Neural crest cell (in vitro differentiated cells): ENCODE results near the gene CLEC18A. TPM values are rescaled to one million over a fixed set of nuclear protein-coding genes. Genes with fewer than 3 reads are reported as not detected.

Source experiments
- DNase-seq: peaks from one replicate; pipeline ENCODE4 v3.0.0; 2021; ENCODE audit warnings: low read depth, mixed read lengths, low spot score
- H3K27ac Mint-ChIP-seq: one replicate; pipeline ENCODE4 v1.8.0; 2021; ENCODE audit warnings: mild to moderate bottlenecking, mixed read lengths; ENCODE audit not compliant: unreplicated experiment
- H3K27me3 Mint-ChIP-seq: 2 replicates; pipeline ENCODE4 v1.8.0; 2021; ENCODE audit warnings: low read depth, mild to moderate bottlenecking, mixed read lengths
- H3K36me3 Mint-ChIP-seq: 2 replicates; pipeline ENCODE4 v1.8.0; 2021; ENCODE audit warnings: low read depth, mild to moderate bottlenecking, mixed read lengths
- H3K4me1 Mint-ChIP-seq: 2 replicates; pipeline ENCODE4 v1.8.0; 2021; ENCODE audit warnings: mixed read lengths
- H3K4me3 Mint-ChIP-seq: one replicate; pipeline ENCODE4 v1.8.0; 2021; ENCODE audit warnings: mild to moderate bottlenecking, mixed read lengths
- H3K9me3 Mint-ChIP-seq: 2 replicates; pipeline ENCODE4 v1.8.0; 2021; ENCODE audit warnings: mixed read lengths
- total RNA-seq: library from RNA; stranded (reverse); gene quantifications from 2 replicates; pipeline ENCODE4 v1.2.1, GENCODE V29; 2021
- TF ChIP-seq, protein P1 (sequence below): fragments of 200-600 bp; sonication (generic); conservative IDR thresholded peaks from 2 replicates; pipeline ENCODE4 v1.5.0; 2021; ENCODE audit warnings: antibody characterized with exemption, mild to moderate bottlenecking

The CLEC18A gene
- total RNA-seq, 1 donor from 2014 or later: 3.1 TPM

DNA sequence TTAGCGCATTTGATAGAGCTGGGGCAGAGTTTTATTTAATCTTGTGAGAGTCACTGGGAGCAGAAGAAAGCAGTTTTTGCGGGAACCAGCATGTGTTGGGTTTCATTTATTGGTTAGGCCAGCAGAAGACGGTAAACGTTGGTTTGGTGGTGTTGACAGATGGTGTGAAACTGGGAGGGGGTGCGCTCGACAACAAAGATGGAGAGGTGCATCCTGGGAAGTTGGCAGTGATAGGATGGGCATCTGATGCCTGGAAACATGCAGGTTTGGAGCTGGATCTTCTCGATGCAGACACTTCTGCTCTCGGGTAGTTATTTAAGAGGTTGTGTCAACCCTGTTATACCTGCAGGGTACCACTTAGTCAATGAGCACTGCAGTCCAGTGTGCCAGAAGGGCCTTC, 24.9 kb upstream of the CLEC18A start:
- H3K36me3 Mint-ChIP-seq: peaks cover 7% of the 10 kb centered on the region
- H3K4me3 Mint-ChIP-seq: no peak overlapping the region
- H3K27me3 Mint-ChIP-seq: no peaks in the 10 kb centered on the region
- TF ChIP-seq, protein P1, sequence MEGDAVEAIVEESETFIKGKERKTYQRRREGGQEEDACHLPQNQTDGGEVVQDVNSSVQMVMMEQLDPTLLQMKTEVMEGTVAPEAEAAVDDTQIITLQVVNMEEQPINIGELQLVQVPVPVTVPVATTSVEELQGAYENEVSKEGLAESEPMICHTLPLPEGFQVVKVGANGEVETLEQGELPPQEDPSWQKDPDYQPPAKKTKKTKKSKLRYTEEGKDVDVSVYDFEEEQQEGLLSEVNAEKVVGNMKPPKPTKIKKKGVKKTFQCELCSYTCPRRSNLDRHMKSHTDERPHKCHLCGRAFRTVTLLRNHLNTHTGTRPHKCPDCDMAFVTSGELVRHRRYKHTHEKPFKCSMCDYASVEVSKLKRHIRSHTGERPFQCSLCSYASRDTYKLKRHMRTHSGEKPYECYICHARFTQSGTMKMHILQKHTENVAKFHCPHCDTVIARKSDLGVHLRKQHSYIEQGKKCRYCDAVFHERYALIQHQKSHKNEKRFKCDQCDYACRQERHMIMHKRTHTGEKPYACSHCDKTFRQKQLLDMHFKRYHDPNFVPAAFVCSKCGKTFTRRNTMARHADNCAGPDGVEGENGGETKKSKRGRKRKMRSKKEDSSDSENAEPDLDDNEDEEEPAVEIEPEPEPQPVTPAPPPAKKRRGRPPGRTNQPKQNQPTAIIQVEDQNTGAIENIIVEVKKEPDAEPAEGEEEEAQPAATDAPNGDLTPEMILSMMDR: no peak
- H3K27ac Mint-ChIP-seq: no peak overlapping the region
- DNase-seq: no peak
- no peaks in the 10 kb centered on the region for H3K9me3 Mint-ChIP-seq
- peaks cover 33% of the 10 kb centered on the region for H3K4me1 Mint-ChIP-seq

DNA sequence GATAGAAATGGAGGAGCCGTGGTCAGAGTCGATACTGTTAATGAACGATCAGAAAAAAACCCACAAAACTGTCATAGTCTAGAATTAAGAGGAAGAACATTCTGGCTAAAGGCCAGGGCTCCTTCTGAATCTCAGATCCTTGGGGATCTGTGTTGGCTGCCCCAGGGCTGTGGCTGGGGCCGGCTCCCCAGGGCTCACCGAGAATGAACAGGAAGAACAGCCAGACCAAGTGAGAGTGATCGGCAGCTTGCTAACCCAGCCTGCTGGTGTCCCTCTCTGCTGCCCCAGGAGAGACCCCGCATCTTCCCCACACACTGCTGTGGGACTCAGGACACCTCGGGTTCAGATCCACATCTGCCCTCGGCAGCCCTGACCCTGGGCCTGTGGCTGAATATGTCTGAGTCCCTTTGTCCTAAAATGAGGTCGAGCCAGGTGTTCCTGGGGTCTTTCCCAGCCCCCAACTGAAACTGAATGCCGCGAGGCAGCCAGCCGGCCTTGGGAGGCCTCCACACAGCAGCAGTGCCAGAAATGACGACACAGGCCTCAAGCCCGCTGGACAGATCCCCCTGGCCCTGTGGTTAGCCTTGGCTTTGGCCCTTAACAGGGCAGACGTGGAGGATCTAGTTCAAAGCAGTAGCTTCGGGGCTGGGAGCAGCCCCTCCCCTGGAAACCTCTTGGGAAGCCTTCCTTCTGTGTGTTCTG, 23.9 kb upstream of the CLEC18A start:
- peaks cover 36% of the 10 kb centered on the region for H3K4me1 Mint-ChIP-seq
- peaks cover 6% of the 10 kb centered on the region for H3K36me3 Mint-ChIP-seq
- no peak overlapping the region for H3K4me3 Mint-ChIP-seq
- no peaks in the 10 kb centered on the region for H3K27me3 Mint-ChIP-seq
- H3K27ac Mint-ChIP-seq: peak overlapping the region; percentile 47
- no peaks in the 10 kb centered on the region for H3K9me3 Mint-ChIP-seq
- TF ChIP-seq, protein P1: no peak
- no peak for DNase-seq

DNA sequence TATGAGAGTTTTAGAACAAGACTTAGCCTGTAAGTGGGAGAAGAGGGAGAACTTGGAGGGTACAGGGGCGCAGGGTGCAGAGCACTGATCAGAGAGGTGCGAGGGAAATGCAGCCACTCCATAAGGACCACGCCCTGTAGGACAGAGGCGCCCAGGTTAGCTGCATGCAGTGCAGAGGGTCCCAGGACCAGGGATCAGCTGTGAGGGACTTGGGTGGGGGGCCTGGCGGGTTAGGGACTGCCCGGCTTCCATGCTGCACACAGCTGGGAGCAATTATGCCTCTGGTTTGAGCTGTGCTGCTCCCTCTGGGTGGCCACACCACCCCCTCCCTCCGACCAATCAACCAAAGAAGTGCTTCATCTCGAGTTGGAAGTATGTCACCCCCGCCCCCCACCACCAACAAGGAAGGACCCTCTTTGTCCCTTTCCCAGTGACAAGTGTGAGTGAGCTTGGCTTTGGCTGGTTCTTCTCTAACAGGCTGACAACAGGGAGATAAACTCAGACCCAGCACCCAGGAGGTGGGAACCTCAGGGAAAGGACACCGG, 22.2 kb upstream of the CLEC18A start:
- H3K9me3 Mint-ChIP-seq: no peaks in the 10 kb centered on the region
- no peak overlapping the region for H3K4me3 Mint-ChIP-seq
- H3K4me1 Mint-ChIP-seq: peaks cover 33% of the 10 kb centered on the region
- TF ChIP-seq, protein P1: no peak
- DNase-seq: no peak
- H3K27ac Mint-ChIP-seq: no peak overlapping the region
- no peaks in the 10 kb centered on the region for H3K27me3 Mint-ChIP-seq
- H3K36me3 Mint-ChIP-seq: peaks cover 7% of the 10 kb centered on the region

DNA sequence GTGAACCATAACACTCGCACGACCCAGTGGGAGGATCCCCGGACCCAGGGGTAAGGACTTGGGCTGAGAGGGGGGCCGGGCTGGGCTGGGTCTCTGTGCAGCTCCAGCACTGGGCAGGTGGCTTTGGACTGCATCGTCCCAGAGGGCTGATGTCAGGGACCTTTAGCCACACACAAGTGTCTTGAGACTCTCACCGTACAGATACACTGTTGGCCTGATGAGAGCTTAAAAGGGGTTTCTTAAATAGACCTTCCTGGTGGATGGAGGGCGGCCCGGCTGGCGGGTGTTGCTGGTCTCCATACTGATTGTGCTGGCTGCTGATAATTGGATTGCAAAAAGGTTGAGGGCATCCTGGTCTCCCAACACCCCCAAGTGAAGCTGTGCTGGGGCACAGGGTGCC, 21.7 kb upstream of the CLEC18A start:
- no peak overlapping the region for H3K27ac Mint-ChIP-seq

DNA sequence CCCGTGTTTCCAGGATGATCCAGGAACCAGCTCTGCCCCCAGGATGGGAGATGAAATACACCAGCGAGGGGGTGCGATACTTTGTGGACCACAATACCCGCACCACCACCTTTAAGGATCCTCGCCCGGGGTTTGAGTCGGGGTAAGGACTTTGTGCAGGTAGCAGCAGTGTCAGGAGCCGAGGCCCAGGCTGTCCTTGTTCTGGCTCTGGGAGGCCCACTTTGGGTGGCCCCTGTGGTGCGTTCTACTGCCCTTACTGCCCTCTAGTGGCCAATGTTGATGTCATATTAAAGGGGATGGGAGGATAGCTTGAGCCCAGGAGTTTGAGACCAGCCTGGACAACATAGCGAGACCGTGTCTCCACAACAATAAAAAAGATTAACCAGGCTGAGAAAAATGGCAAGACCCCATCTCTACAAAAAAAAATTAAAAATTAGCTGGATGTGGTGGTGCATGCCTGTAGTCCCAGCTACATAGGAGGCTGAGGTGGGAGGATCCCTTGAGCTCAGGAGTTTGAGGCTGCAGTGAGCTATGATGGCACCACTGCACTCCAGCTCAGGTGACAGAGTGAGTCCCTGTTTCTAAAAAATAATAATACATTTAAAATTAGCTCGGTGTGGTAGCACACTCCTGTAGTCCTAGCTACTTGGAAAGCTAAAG, 20.9 kb upstream of the CLEC18A start:
- Mint-ChIP-seq H3K4me1 (peaks cover 26% of the 10 kb centered on the region), H3K9me3 (no peaks in the 10 kb centered on the region), H3K36me3 (peaks cover 7% of the 10 kb centered on the region), H3K4me3 (no peak overlapping the region), H3K27me3 (no peaks in the 10 kb centered on the region), H3K27ac (no peak overlapping the region)
- DNase-seq: peak; percentile 61
- TF ChIP-seq, protein P1: peak; percentile 79

More for the DNA sequence above, 21.7 kb upstream of the CLEC18A start:
- TF ChIP-seq, protein P1: no peak
- H3K36me3 Mint-ChIP-seq: peaks cover 7% of the 10 kb centered on the region
- H3K4me3 Mint-ChIP-seq: no peak overlapping the region
- no peaks in the 10 kb centered on the region for H3K9me3 Mint-ChIP-seq
- no peak for DNase-seq
- no peaks in the 10 kb centered on the region for H3K27me3 Mint-ChIP-seq
- peaks cover 29% of the 10 kb centered on the region for H3K4me1 Mint-ChIP-seq
